EL (cell line): ENCODE measurements around the gene CFAP58.
A peak's percentile ranks its signal among the peaks of the same experiment; 100 is the strongest.

Experiments
- DNase-seq: peaks from one replicate; pipeline ENCODE4 v3.0.0-alpha.2; 2016

Gene CFAP58

GRCh38 chr10:104353325-104354048 lies at the start of gene CFAP58:
TSS of gene CFAP58 (plus strand) at chr10:104353833. CDS start at chr10:104353898, 65 bp downstream.
- peak; percentile 90 for DNase-seq

- DNase-seq = no peak
Measured at GRCh38 chr10:104304356-104304745, 49.3 kb upstream of the CFAP58 start.

GRCh38 chr10:104304927-104305326 lies 48.7 kb upstream of the CFAP58 start:
- DNase-seq = no peak

- DNase-seq = no peak
Measured at GRCh38 chr10:104306897-104307296, 46.7 kb upstream of the CFAP58 start.

GRCh38 chr10:104307576-104308438 lies 45.8 kb upstream of the CFAP58 start:
- DNase-seq = no peak

GRCh38 chr10:104308439-104308903 lies 45.2 kb upstream of the CFAP58 start:
- no peak for DNase-seq

- DNase-seq = peak; percentile 91
Measured at GRCh38 chr10:104309980-104310978, 43.4 kb upstream of the CFAP58 start.

- DNase-seq = no peak
Measured at GRCh38 chr10:104311184-104311720, 42.4 kb upstream of the CFAP58 start.

- no peak for DNase-seq
Measured at GRCh38 chr10:104314591-104315485, 38.8 kb upstream of the CFAP58 start.

GRCh38 chr10:104315486-104315921 lies 38.1 kb upstream of the CFAP58 start:
- no peak for DNase-seq

- no peak for DNase-seq
Measured at GRCh38 chr10:104316321-104317099, 37.1 kb upstream of the CFAP58 start.

GRCh38 chr10:104317269-104317710 lies 36.3 kb upstream of the CFAP58 start:
- DNase-seq = peak; percentile 55

- DNase-seq = no peak
Measured at GRCh38 chr10:104317726-104318299, 35.8 kb upstream of the CFAP58 start.

- DNase-seq = no peak
Measured at GRCh38 chr10:104318326-104318725, 35.3 kb upstream of the CFAP58 start.

GRCh38 chr10:104318810-104319741 lies 34.6 kb upstream of the CFAP58 start:
- no peak for DNase-seq

- DNase-seq = no peak
Measured at GRCh38 chr10:104321226-104321625, 32.4 kb upstream of the CFAP58 start.

- no peak for DNase-seq
Measured at GRCh38 chr10:104321725-104322415, 31.8 kb upstream of the CFAP58 start.

GRCh38 chr10:104322416-104322782 lies 31.2 kb upstream of the CFAP58 start:
- DNase-seq = no peak
